ENCODE results near the gene TJP3. TPM values are rescaled to one million over a fixed set of nuclear protein-coding genes. Genes with fewer than 3 reads are reported as not detected.

The TJP3 gene
- total and polyA plus RNA-seq, 2 experiments from 2014 or later = 18.2 to 23.9 TPM

DNA sequence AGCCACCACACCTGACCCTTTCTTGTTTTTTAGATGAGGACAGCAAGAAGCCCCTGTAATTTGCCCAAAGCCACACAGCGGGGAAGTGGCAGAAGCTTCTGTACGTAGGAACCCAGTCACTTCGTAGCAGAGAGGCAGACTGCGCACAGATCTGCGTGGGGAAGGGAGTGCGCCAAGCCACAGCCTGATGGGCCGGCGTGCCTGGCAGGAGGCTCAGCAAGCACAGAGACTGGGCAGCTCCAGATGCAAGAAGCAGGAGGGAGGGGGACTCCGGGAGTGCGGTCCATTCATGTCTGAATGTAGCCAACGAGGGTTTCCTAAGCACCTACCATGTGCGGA is 347 bp upstream of the TJP3 start:
- Histone ChIP-seq H3K36me3 (ENCODE audit: insufficient read depth) (no peaks in the 10 kb centered on the region), H3K9me2 (ENCODE audit: insufficient read depth) (no peaks in the 10 kb centered on the region), H2AFZ (peak overlapping the region; percentile 69; the same call in 1 of the 2 replicates), H3K79me2 (replicated peaks; ENCODE audit: insufficient read depth) (no peaks in the 10 kb centered on the region), H3K27me3 (ENCODE audit: insufficient read depth) (no peaks in the 10 kb centered on the region), H3K4me2 (no peak overlapping the region), H3F3A (replicated peaks; ENCODE audit: low read depth) (no peaks in the 10 kb centered on the region), H3K27ac (ENCODE audit: low read depth) (no peak overlapping the region), H3K4me3 (no peak overlapping the region), H4K20me1 (replicated peaks; ENCODE audit: insufficient read depth) (no peaks in the 10 kb centered on the region), H3K4me1 (ENCODE audit: insufficient read depth) (peaks cover 20% of the 10 kb centered on the region)
- Mint-ChIP-seq H3K4me1 (peaks cover 11% of the 10 kb centered on the region; the same call in 2 of the 3 replicates), H3K27me3 (ENCODE audit: insufficient read depth, low read depth, poor library complexity) (peaks cover 6% of the 10 kb centered on the region), H3K4me3 (no peak overlapping the region), H3K9me3 (no peaks in the 10 kb centered on the region; the same call in 2 of the 3 replicates), H3K36me3 (ENCODE audit: low read depth) (no peaks in the 10 kb centered on the region), H3K27ac (no peak overlapping the region)
- DNase-seq (ENCODE audit: low spot score) (no peak), ATAC-seq (no peak)
- TF ChIP-seq, protein P1, sequence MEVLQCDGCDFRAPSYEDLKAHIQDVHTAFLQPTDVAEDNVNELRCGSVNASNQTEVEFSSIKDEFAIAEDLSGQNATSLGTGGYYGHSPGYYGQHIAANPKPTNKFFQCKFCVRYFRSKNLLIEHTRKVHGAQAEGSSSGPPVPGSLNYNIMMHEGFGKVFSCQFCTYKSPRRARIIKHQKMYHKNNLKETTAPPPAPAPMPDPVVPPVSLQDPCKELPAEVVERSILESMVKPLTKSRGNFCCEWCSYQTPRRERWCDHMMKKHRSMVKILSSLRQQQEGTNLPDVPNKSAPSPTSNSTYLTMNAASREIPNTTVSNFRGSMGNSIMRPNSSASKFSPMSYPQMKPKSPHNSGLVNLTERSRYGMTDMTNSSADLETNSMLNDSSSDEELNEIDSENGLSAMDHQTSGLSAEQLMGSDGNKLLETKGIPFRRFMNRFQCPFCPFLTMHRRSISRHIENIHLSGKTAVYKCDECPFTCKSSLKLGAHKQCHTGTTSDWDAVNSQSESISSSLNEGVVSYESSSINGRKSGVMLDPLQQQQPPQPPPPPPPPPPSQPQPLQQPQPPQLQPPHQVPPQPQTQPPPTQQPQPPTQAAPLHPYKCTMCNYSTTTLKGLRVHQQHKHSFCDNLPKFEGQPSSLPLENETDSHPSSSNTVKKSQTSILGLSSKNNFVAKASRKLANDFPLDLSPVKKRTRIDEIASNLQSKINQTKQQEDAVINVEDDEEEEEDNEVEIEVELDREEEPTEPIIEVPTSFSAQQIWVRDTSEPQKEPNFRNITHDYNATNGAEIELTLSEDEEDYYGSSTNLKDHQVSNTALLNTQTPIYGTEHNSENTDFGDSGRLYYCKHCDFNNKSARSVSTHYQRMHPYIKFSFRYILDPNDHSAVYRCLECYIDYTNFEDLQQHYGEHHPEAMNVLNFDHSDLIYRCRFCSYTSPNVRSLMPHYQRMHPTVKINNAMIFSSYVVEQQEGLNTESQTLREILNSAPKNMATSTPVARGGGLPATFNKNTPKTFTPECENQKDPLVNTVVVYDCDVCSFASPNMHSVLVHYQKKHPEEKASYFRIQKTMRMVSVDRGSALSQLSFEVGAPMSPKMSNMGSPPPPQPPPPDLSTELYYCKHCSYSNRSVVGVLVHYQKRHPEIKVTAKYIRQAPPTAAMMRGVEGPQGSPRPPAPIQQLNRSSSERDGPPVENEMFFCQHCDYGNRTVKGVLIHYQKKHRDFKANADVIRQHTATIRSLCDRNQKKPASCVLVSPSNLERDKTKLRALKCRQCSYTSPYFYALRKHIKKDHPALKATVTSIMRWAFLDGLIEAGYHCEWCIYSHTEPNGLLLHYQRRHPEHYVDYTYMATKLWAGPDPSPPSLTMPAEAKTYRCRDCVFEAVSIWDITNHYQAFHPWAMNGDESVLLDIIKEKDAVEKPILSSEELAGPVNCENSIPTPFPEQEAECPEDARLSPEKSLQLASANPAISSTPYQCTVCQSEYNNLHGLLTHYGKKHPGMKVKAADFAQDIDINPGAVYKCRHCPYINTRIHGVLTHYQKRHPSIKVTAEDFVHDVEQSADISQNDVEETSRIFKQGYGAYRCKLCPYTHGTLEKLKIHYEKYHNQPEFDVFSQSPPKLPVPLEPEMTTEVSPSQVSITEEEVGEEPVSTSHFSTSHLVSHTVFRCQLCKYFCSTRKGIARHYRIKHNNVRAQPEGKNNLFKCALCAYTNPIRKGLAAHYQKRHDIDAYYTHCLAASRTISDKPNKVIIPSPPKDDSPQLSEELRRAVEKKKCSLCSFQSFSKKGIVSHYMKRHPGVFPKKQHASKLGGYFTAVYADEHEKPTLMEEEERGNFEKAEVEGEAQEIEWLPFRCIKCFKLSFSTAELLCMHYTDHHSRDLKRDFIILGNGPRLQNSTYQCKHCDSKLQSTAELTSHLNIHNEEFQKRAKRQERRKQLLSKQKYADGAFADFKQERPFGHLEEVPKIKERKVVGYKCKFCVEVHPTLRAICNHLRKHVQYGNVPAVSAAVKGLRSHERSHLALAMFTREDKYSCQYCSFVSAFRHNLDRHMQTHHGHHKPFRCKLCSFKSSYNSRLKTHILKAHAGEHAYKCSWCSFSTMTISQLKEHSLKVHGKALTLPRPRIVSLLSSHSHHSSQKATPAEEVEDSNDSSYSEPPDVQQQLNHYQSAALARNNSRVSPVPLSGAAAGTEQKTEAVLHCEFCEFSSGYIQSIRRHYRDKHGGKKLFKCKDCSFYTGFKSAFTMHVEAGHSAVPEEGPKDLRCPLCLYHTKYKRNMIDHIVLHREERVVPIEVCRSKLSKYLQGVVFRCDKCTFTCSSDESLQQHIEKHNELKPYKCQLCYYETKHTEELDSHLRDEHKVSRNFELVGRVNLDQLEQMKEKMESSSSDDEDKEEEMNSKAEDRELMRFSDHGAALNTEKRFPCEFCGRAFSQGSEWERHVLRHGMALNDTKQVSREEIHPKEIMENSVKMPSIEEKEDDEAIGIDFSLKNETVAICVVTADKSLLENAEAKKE (CRISPR knock-in tag; IDR thresholded peaks at IDR 0.05) = no peak
- TF ChIP-seq ZNF114 (CRISPR knock-in tag; IDR thresholded peaks at IDR 0.05) (no peak), EZH2 (IDR thresholded peaks at IDR 0.05; ENCODE audit: low read depth, unreplicated experiment) (no peak), ETS1 (IDR thresholded peaks at IDR 0.05) (no peak), NANOG (IDR thresholded peaks at IDR 0.05; ENCODE audit: borderline replicate concordance) (no peak), POLR2AphosphoS5 (IDR thresholded peaks at IDR 0.05; ENCODE audit: low read depth) (no peak)
- TF ChIP-seq, protein P2, sequence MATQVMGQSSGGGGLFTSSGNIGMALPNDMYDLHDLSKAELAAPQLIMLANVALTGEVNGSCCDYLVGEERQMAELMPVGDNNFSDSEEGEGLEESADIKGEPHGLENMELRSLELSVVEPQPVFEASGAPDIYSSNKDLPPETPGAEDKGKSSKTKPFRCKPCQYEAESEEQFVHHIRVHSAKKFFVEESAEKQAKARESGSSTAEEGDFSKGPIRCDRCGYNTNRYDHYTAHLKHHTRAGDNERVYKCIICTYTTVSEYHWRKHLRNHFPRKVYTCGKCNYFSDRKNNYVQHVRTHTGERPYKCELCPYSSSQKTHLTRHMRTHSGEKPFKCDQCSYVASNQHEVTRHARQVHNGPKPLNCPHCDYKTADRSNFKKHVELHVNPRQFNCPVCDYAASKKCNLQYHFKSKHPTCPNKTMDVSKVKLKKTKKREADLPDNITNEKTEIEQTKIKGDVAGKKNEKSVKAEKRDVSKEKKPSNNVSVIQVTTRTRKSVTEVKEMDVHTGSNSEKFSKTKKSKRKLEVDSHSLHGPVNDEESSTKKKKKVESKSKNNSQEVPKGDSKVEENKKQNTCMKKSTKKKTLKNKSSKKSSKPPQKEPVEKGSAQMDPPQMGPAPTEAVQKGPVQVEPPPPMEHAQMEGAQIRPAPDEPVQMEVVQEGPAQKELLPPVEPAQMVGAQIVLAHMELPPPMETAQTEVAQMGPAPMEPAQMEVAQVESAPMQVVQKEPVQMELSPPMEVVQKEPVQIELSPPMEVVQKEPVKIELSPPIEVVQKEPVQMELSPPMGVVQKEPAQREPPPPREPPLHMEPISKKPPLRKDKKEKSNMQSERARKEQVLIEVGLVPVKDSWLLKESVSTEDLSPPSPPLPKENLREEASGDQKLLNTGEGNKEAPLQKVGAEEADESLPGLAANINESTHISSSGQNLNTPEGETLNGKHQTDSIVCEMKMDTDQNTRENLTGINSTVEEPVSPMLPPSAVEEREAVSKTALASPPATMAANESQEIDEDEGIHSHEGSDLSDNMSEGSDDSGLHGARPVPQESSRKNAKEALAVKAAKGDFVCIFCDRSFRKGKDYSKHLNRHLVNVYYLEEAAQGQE (IDR thresholded peaks at IDR 0.05; ENCODE audit: unreplicated experiment) = no peak

All from GM23338 (cell line).